ENCODE measurements around the gene HSP90AB1.
A peak's percentile ranks its signal among the peaks of the same experiment; 100 is the strongest.

HSP90AB1 gene

GRCh38 chr6:44289726-44290260 is 42.9 kb downstream of the HSP90AB1 start:
- no peak for DNase-seq (ENCODE audit: low spot score)

DNA sequence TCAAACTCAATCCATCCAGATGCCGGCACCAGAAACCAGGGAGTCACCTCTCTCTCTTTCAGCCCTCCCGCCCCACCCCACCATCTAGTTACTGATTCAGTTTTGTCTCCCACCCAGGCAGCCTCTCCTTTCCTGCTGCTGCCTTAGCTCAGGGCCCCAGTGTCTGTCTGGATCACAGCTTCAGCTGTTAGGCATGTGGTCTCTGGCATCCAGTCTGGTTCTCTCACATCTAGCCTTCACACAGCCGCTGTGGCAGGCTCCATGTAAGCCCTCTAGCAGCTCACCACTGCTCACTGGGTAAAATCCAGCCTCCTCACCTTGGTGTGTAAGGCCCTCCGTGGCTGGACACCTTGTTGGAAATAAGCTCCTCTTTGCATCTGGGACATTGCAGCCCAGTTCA is 44.9 kb downstream of the HSP90AB1 start:
- DNase-seq (ENCODE audit: low spot score) = no peak

DNA sequence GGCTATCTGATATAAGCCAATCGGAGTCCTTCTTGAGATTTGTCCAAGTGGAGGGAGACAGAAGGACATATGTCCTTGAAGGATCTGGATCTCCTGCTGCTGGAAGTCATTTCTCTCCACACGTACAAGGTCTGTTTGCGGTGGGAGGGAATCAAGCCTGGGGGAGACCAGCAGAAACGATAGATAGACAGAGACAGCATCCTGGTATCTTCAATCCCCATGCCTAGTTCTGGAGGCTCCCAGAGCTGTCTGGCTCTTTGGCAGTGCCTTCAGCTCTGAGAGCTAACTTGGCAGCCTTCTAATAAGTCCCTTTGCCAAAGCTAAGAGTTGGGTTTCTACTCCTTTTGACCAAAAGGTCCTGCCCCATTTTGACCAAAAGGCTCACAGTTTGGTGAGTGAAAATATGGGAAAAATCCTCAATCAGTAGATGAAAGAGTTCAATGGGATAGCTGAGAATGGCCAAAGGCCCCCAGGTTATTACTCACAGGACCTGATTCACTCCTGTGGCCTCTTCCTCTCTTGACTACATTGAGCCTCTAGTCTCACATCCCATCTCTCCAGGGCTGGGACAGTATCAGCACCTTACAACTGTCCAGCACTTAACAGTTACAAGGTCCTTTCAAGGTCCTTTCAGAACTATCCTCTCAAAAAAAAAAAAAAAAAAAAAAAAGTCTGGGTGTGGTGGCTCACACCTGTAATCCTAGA is 45.9 kb downstream of the HSP90AB1 start:
- no peak for DNase-seq (ENCODE audit: low spot score)

DNA sequence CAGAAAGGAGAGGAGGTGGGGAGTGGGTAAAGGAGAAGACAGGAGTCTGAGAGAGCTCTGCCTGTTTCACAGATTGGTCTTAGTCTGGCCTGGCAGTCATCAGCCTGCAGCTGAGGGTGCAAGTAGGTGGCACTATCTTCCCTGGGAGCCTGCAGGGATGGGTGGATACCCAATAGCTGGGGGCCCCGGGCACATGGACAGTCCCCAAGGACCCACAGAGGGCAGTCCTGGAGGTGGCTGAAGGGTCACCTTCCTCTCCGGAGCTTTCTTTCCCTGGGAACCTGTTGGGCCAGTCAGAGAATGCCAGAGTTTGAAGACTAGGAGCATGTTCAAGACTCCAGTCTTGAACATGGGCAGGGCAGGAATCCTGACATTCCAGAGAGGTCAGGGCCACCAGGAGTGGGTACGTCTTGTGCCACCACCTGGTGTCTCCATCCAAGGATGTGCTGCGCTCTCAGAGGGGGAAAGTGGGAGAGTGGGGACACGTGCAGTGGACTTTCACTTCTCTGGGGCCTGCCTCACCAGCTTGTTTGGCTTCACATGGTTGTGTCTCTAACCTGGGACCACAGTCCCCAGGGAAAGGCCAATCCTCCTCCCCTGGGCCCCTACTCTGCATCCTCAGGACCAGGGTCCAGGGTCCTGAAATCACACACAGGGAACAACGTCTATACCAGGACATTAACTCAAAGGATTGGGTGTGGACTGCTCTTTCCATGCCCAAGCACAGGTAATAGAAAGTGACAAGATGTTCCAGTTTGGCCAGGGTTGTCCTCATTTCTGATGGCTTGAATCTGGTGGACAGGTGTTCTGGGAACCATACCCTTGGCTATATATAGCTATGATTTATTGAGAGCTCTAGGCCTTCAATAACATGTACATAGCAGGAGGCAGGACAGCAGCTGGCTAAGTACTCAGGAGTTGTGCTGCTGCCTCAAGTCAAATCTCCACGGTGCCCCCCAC is 48.2 kb downstream of the HSP90AB1 start:
- no peak for DNase-seq (ENCODE audit: low spot score)

DNA sequence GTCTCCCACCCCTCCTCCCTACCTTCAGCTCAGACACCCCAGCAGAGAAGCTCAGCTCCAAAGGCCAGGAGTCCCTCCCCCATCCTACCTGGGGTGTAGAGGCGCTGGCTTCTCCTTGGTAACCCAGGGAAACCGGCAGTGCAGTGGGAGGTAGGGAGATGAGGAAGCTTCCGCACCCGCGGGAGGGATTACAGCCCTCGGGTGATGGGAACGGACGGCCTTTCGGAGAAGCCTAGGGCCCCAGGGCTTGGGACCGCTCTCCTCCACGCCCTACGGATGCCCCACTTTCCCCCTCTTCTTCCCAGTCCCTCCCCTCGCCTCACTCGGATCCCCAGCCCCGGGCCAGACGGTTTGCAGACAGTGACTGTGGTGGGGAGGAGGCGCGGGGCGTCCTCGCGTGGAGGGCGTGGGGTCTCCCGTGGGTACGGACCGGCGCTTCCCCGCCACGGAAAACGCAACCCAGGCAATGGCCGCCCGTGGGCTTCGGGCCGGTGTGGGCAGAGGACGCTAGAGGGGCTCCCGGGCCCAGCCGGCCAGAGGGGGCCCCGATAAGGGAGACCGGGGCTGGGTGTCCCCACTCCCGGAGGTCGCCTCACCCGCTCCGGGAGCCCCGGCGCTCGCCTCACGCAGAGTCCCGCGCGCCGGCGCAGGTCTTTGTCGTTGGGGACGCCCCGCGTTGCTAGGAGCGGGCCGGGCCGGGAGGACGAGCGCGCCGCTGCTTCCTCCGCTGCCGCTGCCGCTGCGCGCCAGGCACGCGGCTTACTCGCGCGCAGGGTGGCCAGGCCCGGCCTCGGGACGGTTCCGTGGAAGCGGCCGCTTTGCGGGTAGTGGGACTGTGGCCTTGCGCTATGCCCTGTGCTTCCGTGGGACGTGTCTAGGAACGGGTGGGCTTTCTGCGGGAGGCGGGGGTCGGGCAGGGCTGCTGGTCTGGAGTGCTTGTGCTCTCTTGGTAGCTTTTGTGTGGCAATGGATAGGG is 50.5 kb downstream of the HSP90AB1 start:
- peak; percentile 80 for DNase-seq (ENCODE audit: low spot score)

DNA sequence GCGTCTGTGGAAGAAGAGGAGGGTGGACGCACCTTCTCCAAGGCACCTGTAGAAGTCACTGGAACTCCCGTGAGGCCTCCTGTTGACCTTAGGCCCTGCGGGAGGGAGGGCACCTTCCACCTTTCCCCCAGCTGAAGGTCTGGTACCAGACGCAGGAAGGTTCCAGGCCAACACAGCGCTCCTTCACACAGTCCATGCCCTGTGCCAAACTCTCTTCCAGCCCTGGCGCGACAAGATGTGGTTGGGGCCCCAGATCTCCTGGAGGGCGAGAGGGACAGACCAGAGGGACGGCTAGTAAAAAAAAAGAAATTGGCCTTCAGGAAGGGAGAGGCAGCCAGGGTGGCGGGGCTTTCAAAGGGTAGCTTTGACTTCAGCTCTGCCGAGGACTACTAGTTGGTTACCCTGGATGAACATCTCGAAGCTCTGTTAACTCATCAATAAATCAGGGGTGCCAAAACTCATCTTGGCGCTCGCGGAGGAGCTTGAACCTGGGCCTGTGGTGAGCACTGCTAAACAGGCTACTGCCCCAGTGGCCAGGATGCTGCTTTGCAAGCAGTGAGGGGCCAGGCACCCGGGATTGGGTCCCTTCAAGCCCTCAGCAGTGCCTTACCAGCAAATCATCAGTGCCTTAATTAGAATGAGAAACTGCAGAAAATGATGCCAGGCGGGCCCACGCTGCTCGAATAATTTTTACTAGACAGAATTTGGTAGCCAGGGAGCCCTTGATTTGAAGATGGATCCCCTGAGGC is 51.3 kb downstream of the HSP90AB1 start:
- no peak for DNase-seq (ENCODE audit: low spot score)

- no peak for DNase-seq (ENCODE audit: low spot score)
Observed at GRCh38 chr6:44298864-44299263, 52.0 kb downstream of the HSP90AB1 start.

DNA sequence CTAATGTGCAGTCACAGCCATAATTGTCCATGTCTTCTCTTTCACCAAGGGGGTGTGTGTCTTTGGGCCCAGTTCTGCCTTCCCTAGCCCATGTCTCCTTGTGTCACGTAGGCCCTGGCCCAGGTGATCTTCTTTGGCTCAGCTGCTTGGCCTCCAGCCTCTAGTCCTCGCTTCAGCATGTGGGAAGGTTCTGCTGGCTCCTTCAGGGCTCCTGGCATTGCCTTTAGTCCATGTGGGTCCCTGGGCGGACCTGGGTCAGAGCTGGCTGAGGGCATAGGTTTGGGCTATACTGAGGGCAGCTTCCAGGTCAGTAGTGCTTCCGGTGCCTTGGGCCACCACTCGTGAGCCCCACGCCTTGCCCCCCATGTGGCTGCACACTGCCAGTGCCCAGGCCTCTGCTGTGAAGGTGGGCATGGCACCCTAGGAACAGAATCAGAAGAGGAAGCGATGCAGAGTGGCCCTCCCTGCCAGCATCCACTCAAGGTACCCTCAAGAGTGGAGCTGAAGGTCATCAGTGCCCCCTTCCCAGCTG is 53.5 kb downstream of the HSP90AB1 start:
- DNase-seq (ENCODE audit: low spot score) = no peak

DNA sequence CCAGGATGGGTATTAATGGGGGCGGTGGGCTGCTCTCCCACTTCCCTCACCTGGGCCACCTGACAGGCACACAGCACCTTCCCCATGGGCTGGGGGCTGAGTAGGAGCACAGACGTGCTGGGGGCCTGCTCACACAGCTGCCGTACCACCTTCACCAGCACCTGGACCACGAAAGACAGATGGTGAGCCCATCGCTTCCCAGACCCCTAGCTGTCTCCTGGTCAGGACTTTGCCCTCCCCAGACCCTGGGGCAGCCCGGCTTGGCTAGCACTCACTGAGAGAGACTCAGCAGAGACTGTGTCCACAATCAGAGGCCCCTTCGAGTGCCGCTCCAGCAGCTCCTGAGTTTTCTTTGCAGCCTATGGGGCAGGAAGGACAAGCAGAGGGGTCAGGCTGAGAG is 54.2 kb downstream of the HSP90AB1 start:
- no peak for DNase-seq (ENCODE audit: low spot score)

GRCh38 chr6:44301782-44302564 is 55.1 kb downstream of the HSP90AB1 start:
- DNase-seq (ENCODE audit: low spot score) = no peak

DNA sequence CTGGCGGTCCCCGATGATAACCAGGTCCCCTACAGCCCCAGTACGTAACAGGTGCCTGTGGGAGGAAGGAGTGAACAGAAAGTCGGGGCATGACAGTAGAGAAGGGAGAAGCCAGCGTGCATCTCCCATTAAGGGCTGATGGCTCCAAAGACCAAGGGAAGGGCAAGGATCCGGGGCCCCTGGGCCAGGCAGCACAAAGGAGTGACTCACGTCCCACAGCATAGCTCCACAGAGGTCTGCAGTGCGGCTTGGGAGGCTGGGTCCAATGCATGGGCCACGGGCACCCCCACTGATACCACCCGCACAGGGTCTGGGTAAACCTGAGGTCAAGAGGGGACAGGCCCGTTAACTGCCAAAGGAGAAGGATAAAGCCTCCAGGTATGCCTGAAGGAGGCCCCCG is 56.0 kb downstream of the HSP90AB1 start:
- no peak for DNase-seq (ENCODE audit: low spot score)

All from AG20443 (cell line).